IMR-90 (cell line): ENCODE measurements around the gene CREG2. TPM values are rescaled to one million over a fixed set of nuclear protein-coding genes. Genes with fewer than 3 reads are reported as not detected.
A peak's percentile ranks its signal among the peaks of the same experiment; 100 is the strongest.

Experiments
- ATAC-seq: fragments of 200-7000 bp; cut with Tn5 transposase; 2 replicates; pipeline ENCODE4 v1.9.1; 2020; ENCODE audit warnings: low read depth, mild to moderate bottlenecking, moderate library complexity
- BruUV-seq: library from RNA; stranded (reverse); fragments of 400-500 nt; replicated peaks from 2 replicates; lab custom pipeline; 2021; lab: Mats Ljungman, UMichigan
- CTCF ChIA-PET: fragments of 300-600 bp; formaldehyde crosslinking; extraction: SDS; loops from one replicate; lab custom pipeline; 2021; ENCODE audit warnings: antibody characterized with exemption; lab: Yijun Ruan, JAX
- POLR2A ChIA-PET: fragments of 300-600 bp; sonication (Branson Sonifier 250); formaldehyde crosslinking; loops from one replicate; lab custom pipeline; 2022; ENCODE audit warnings: antibody characterized with exemption; ENCODE audit not compliant: unreplicated experiment; lab: Charles Lee
- DNase-seq: peaks from one replicate; pipeline ENCODE4 v3.0.0; 2013
- H2AFZ ChIP-seq: replicated peaks from 2 replicates; pipeline ENCODE3; 2013; ENCODE audit warnings: low read length, mild to moderate bottlenecking; ENCODE audit not compliant: poor library complexity
- H2AK5ac ChIP-seq: 2 replicates; pipeline ENCODE4 v1.6.1; 2013; ENCODE audit warnings: low read depth, low read length, inconsistent platforms
- H2AK9ac ChIP-seq: replicated peaks from 2 replicates; pipeline ENCODE3; 2013; ENCODE audit warnings: mild to moderate bottlenecking, low read depth, low read length, moderate library complexity; ENCODE audit not compliant: poor library complexity
- H2BK120ac ChIP-seq: 2 replicates; pipeline ENCODE4 v1.6.1; 2013; ENCODE audit warnings: low read depth, low read length, inconsistent platforms
- H2BK15ac ChIP-seq: 3 replicates; pipeline ENCODE4 v1.6.1; 2013; ENCODE audit warnings: low read depth, low read length, inconsistent platforms
- H2BK20ac ChIP-seq: 2 replicates; pipeline ENCODE4 v1.6.1; 2013; ENCODE audit warnings: low read depth, mild to moderate bottlenecking, inconsistent platforms, low read length, moderate library complexity
- H2BK5ac ChIP-seq: 2 replicates; pipeline ENCODE4 v1.6.1; 2013; ENCODE audit warnings: mild to moderate bottlenecking, low read depth, low read length, inconsistent platforms; ENCODE audit not compliant: poor library complexity, severe bottlenecking
- H3K14ac ChIP-seq: replicated peaks from 2 replicates; pipeline ENCODE4 v1.6.1; 2013; ENCODE audit warnings: low read depth, low read length, inconsistent platforms
- H3K18ac ChIP-seq: 2 replicates; pipeline ENCODE4 v1.6.1; 2013; ENCODE audit warnings: low read depth, low read length, control low read depth
- H3K23ac ChIP-seq: 2 replicates; pipeline ENCODE4 v1.6.1; 2013; ENCODE audit warnings: low read depth, low read length, inconsistent platforms
- H3K27ac ChIP-seq: 2 replicates; pipeline ENCODE4 v1.5.1; 2013; ENCODE audit warnings: mild to moderate bottlenecking, control low read depth, low read length; ENCODE audit not compliant: insufficient read depth
- H3K27me3 ChIP-seq: 2 replicates; pipeline ENCODE4 v1.6.1; 2013; ENCODE audit warnings: low read length; ENCODE audit not compliant: control insufficient read depth, insufficient read depth
- H3K36me3 ChIP-seq: 2 replicates; pipeline ENCODE4 v1.6.1; 2013; ENCODE audit warnings: low read length, mixed read lengths; ENCODE audit not compliant: control insufficient read depth, insufficient read depth
- H3K4ac ChIP-seq: 2 replicates; pipeline ENCODE4 v1.6.1; 2013; ENCODE audit warnings: low read depth, low read length, inconsistent platforms
- H3K4me1 ChIP-seq: 2 replicates; pipeline ENCODE4 v1.6.1; 2013; ENCODE audit warnings: low read length, mixed read lengths; ENCODE audit not compliant: control insufficient read depth, insufficient read depth
- H3K4me2 ChIP-seq: 2 replicates; pipeline ENCODE4 v1.6.1; 2013; ENCODE audit warnings: low read depth, mild to moderate bottlenecking, control low read depth, low read length, moderate library complexity
- H3K4me3 ChIP-seq: 2 replicates; pipeline ENCODE4 v1.5.1; 2013; ENCODE audit warnings: low read depth, mild to moderate bottlenecking, control low read depth, low read length, moderate library complexity; ENCODE audit not compliant: insufficient read depth
- H3K56ac ChIP-seq: 2 replicates; pipeline ENCODE4 v1.6.1; 2013; ENCODE audit warnings: low read length, inconsistent platforms; ENCODE audit not compliant: insufficient read depth; ENCODE audit errors: extremely low read depth
- H3K79me1 ChIP-seq, 2 experiments: 2 replicates each; pipeline ENCODE4 v1.6.1; 2013; ENCODE audit warnings: low read length in 2 of 2, inconsistent platforms in 1 of 2, low read depth in 1 of 2
- H3K9ac ChIP-seq: 2 replicates; pipeline ENCODE4 v1.6.1; 2013; ENCODE audit warnings: low read depth, low read length, control low read depth
- H3K9me1 ChIP-seq: 2 replicates; pipeline ENCODE4 v1.6.1; 2013; ENCODE audit warnings: low read length, inconsistent platforms; ENCODE audit not compliant: insufficient read depth
- H3K9me3 ChIP-seq: 2 replicates; pipeline ENCODE4 v1.6.1; 2013; ENCODE audit warnings: low read length; ENCODE audit not compliant: control insufficient read depth, insufficient read depth
- H4K20me1 ChIP-seq: 2 replicates; pipeline ENCODE4 v1.6.1; 2013; ENCODE audit warnings: low read length, inconsistent platforms; ENCODE audit not compliant: insufficient read depth
- H4K5ac ChIP-seq: 2 replicates; pipeline ENCODE4 v1.6.1; 2013; ENCODE audit warnings: mild to moderate bottlenecking, low read depth, low read length, control low read depth
- H4K8ac ChIP-seq, 2 experiments: 2 replicates each; pipeline ENCODE4 v1.6.1; 2013; ENCODE audit warnings: low read depth in 2 of 2, low read length in 2 of 2, control low read depth in 1 of 2, inconsistent platforms in 1 of 2
- H4K91ac ChIP-seq: 2 replicates; pipeline ENCODE4 v1.6.1; 2013; ENCODE audit warnings: low read depth, low read length, inconsistent platforms; ENCODE audit not compliant: insufficient read depth
- POLR2A ChIP-seq: IDR thresholded peaks from 2 replicates; pipeline ENCODE4 v1.6.1; 2012; ENCODE audit warnings: mild to moderate bottlenecking, low read depth, low read length
- RCOR1 ChIP-seq: IDR thresholded peaks from 2 replicates; pipeline ENCODE4 v1.6.1; 2012; ENCODE audit warnings: mild to moderate bottlenecking, low read length, improper control_type of control experiment; ENCODE audit not compliant: insufficient replicate concordance
- RFX5 ChIP-seq: IDR thresholded peaks from 2 replicates; pipeline ENCODE4 v1.8.0; 2012; ENCODE audit warnings: low read depth, mild to moderate bottlenecking, low read length, moderate library complexity
- WGBS, 2 experiments: methylation state at CpG; one replicate each; pipeline versions ENCODE4 v1.1.5 to v1.1.7; 2013; ENCODE audit warnings: missing lambda C conversion rate in 2 of 2; ENCODE audit not compliant: insufficient read length in 1 of 2; ENCODE audit errors: extremely low coverage in 2 of 2; 5-methylcytosine and 5-hydroxymethylcytosine counted together
- dilution Hi-C: fragments of 300-500 bp; cut with HindIII; formaldehyde crosslinking; loops from one replicate; pipeline ENCODE4 v1.14.3; 2018; ENCODE audit warnings: low sequenced_read_pairs; ENCODE audit not compliant: unreplicated experiment
- in situ Hi-C: fragments of 300-500 bp; cut with MboI; formaldehyde crosslinking; loops from 3 replicates; pipeline ENCODE4 v1.14.3; 2019; ENCODE audit warnings: low sequenced_read_pairs, inconsistent platforms, mixed read lengths
- intact Hi-C: fragments of 100-400 bp; cut with micrococcal nuclease; formaldehyde crosslinking; loops from 2 replicates; pipeline ENCODE4 v1.10.0; 2022
- polyA plus RNA-seq, 3 experiments: library from polyadenylated mRNA; depleted of rRNA; stranded (reverse); fragments of >200 nt; gene quantifications; 2 replicates each; pipeline ENCODE4 v1.2.3, GENCODE V29; 2012; ENCODE audit warnings: low replicate concordance in 1 of 3
- total RNA-seq: library from RNA; depleted of rRNA; stranded (reverse); fragments of >200 nt; gene quantifications from 2 replicates; pipeline ENCODE4 v1.2.3, GENCODE V29; 2012
- TF ChIP-seq, protein P1 (sequence below): conservative IDR thresholded peaks from 2 replicates; pipeline ENCODE4 v1.5.1; 2012; ENCODE audit warnings: mild to moderate bottlenecking, low read depth, low read length, improper control_type of control experiment

CREG2 gene
- total and polyA plus RNA-seq, 2 of the 4 experiments (the other 2 are of a cell fraction): 0.17 TPM; not detected in 1

DNA sequence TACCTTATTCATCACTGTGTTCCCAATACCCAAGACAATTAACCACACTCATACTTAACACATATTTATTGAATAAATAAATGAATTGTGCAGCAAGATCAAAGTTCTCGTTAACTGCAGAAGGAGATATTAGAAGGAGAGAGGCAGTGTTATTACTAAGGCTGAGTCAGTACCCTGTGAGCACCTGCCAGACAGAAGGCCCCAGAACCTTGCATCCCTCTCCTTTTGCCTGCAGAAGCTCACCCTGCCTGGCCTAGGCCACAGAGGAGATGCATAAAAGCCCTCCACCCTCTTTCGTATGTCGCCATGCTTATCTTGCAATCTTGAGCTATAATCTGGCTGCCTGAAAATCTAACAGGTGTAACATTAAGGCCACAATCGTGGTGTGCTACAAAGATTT lies 58.3 kb downstream of the CREG2 start:
- H2BK20ac ChIP-seq: no peak overlapping the region
- H2AK9ac ChIP-seq: no peak overlapping the region
- no peaks in the 10 kb centered on the region for H4K20me1 ChIP-seq
- H3K27ac ChIP-seq: no peak overlapping the region
- H2BK120ac ChIP-seq: no peak overlapping the region
- 0 out of 2 replicates have a peak, but pooled peaks cover 3% of the 10 kb centered on the region for H3K9me1 ChIP-seq
- dilution Hi-C loops: no loop called here
- no peak overlapping the region for H3K4me3 ChIP-seq
- no peak overlapping the region for H4K5ac ChIP-seq
- 92% methylated on average over 2 of the region's 4 CpGs; no CpG with 5 or more reads in 1 of the 2 experiments for WGBS, 2 experiments
- no peaks in the 10 kb centered on the region for H3K36me3 ChIP-seq
- ChIA-PET CTCF (no interaction called here), POLR2A (no interaction called here)
- H3K4ac ChIP-seq: no peak overlapping the region
- no peaks in the 10 kb centered on the region for H3K27me3 ChIP-seq
- H4K91ac ChIP-seq: no peak overlapping the region
- H3K23ac ChIP-seq: no peak overlapping the region
- H3K9ac ChIP-seq: no peak overlapping the region
- H3K4me2 ChIP-seq: no peak overlapping the region
- intact Hi-C loops: no loop called here
- no peak for TF ChIP-seq POLR2A
- TF ChIP-seq RFX5: no peak
- TF ChIP-seq, protein P1, sequence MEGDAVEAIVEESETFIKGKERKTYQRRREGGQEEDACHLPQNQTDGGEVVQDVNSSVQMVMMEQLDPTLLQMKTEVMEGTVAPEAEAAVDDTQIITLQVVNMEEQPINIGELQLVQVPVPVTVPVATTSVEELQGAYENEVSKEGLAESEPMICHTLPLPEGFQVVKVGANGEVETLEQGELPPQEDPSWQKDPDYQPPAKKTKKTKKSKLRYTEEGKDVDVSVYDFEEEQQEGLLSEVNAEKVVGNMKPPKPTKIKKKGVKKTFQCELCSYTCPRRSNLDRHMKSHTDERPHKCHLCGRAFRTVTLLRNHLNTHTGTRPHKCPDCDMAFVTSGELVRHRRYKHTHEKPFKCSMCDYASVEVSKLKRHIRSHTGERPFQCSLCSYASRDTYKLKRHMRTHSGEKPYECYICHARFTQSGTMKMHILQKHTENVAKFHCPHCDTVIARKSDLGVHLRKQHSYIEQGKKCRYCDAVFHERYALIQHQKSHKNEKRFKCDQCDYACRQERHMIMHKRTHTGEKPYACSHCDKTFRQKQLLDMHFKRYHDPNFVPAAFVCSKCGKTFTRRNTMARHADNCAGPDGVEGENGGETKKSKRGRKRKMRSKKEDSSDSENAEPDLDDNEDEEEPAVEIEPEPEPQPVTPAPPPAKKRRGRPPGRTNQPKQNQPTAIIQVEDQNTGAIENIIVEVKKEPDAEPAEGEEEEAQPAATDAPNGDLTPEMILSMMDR: no peak
- no peak for TF ChIP-seq RCOR1
- peak overlapping the region in 1 of 2 experiments; percentile 71; a peak in 2 of 4 replicates for H4K8ac ChIP-seq
- no peak overlapping the region for H2BK15ac ChIP-seq
- H3K14ac ChIP-seq: no peak overlapping the region
- no peaks in the 10 kb centered on the region for H3K4me1 ChIP-seq
- no peak overlapping the region for H2AFZ ChIP-seq
- no peak overlapping the region for H3K56ac ChIP-seq
- BruUV-seq: no TSS peak
- H3K18ac ChIP-seq: no peak overlapping the region
- no peaks in the 10 kb centered on the region; the same call in 1 of the 2 replicates for H3K9me3 ChIP-seq
- no peaks in the 10 kb centered on the region for H3K79me1 ChIP-seq
- no peak overlapping the region for H2BK5ac ChIP-seq
- no peak; the same call in 1 of the 2 replicates for ATAC-seq
- DNase-seq: no peak
- in situ Hi-C loops: no loop called here
- no peak overlapping the region for H2AK5ac ChIP-seq
